ENCODE measurements around the gene BCAS4. TPM values are rescaled to one million over a fixed set of nuclear protein-coding genes. Genes with fewer than 3 reads are reported as not detected.

Gene BCAS4
- total RNA-seq, 1 experiment from 2014 or later, result 4.4 TPM

GRCh38 chr20:50810842-50811241, 16.0 kb downstream of the BCAS4 start:
- no peak for DNase-seq (ENCODE audit: low read depth, low spot score)
- in situ Hi-C loops (cut with HindIII; ENCODE audit: low pct_unique_long_range_greater_than_20kb, low sequenced_read_pairs), result loop anchor here (25.0 kb wide), 1 partner anchor 101 kb away; no protein-coding TSS in a partner anchor

- in situ Hi-C loops (cut with HindIII; ENCODE audit: low pct_unique_long_range_greater_than_20kb, low sequenced_read_pairs), result loop anchor here (25.0 kb wide), 1 partner anchor 99 kb away; no protein-coding TSS in a partner anchor
- no peak for DNase-seq (ENCODE audit: low read depth, low spot score)
Measured at GRCh38 chr20:50813101-50813643, 18.3 kb downstream of the BCAS4 start.

GRCh38 chr20:50813801-50814200, 18.9 kb downstream of the BCAS4 start:
- in situ Hi-C loops (cut with HindIII; ENCODE audit: low pct_unique_long_range_greater_than_20kb, low sequenced_read_pairs), result loop anchor here (25.0 kb wide), 1 partner anchor 98 kb away; no protein-coding TSS in a partner anchor
- peak; percentile 91 for DNase-seq (ENCODE audit: low read depth, low spot score)

GRCh38 chr20:50814438-50815161, 19.7 kb downstream of the BCAS4 start:
- DNase-seq (ENCODE audit: low read depth, low spot score), result no peak
- in situ Hi-C loops (cut with HindIII; ENCODE audit: low pct_unique_long_range_greater_than_20kb, low sequenced_read_pairs), result loop anchor here (25.0 kb wide), 1 partner anchor 98 kb away; no protein-coding TSS in a partner anchor

GRCh38 chr20:50815162-50815989, 20.5 kb downstream of the BCAS4 start:
- in situ Hi-C loops (cut with HindIII; ENCODE audit: low pct_unique_long_range_greater_than_20kb, low sequenced_read_pairs), result loop anchor here (25.0 kb wide), 1 partner anchor 97 kb away; no protein-coding TSS in a partner anchor
- DNase-seq (ENCODE audit: low read depth, low spot score), result no peak

GRCh38 chr20:50817776-50818172, 22.9 kb downstream of the BCAS4 start:
- in situ Hi-C loops (cut with HindIII; ENCODE audit: low pct_unique_long_range_greater_than_20kb, low sequenced_read_pairs), result loop anchor here (25.0 kb wide), 1 partner anchor 95 kb away; no protein-coding TSS in a partner anchor
- no peak for DNase-seq (ENCODE audit: low read depth, low spot score)

- DNase-seq (ENCODE audit: low read depth, low spot score), result no peak
- in situ Hi-C loops (cut with HindIII; ENCODE audit: low pct_unique_long_range_greater_than_20kb, low sequenced_read_pairs), result loop anchor here (25.0 kb wide), 1 partner anchor 93 kb away; no protein-coding TSS in a partner anchor
Measured at GRCh38 chr20:50819349-50819748, 24.5 kb downstream of the BCAS4 start.

GRCh38 chr20:50820515-50821256, 25.8 kb downstream of the BCAS4 start:
- in situ Hi-C loops (cut with HindIII; ENCODE audit: low pct_unique_long_range_greater_than_20kb, low sequenced_read_pairs), result loop anchor here (25.0 kb wide), 1 partner anchor 92 kb away; no protein-coding TSS in a partner anchor

GRCh38 chr20:50821257-50821921, 26.5 kb downstream of the BCAS4 start:
- in situ Hi-C loops (cut with HindIII; ENCODE audit: low pct_unique_long_range_greater_than_20kb, low sequenced_read_pairs), result loop anchor here (25.0 kb wide), 1 partner anchor 91 kb away; no protein-coding TSS in a partner anchor
- no peak for DNase-seq (ENCODE audit: low read depth, low spot score)

More at GRCh38 chr20:50820515-50821256, 25.8 kb downstream of the BCAS4 start:
- DNase-seq (ENCODE audit: low read depth, low spot score), result no peak

GRCh38 chr20:50821994-50822393, 27.1 kb downstream of the BCAS4 start:
- in situ Hi-C loops (cut with HindIII; ENCODE audit: low pct_unique_long_range_greater_than_20kb, low sequenced_read_pairs), result loop anchor here (25.0 kb wide), 1 partner anchor 90 kb away; no protein-coding TSS in a partner anchor
- no peak for DNase-seq (ENCODE audit: low read depth, low spot score)

- in situ Hi-C loops (cut with HindIII; ENCODE audit: low pct_unique_long_range_greater_than_20kb, low sequenced_read_pairs), result loop anchor here (25.0 kb wide), 1 partner anchor 89 kb away; no protein-coding TSS in a partner anchor
- DNase-seq (ENCODE audit: low read depth, low spot score), result no peak
Measured at GRCh38 chr20:50823319-50823718, 28.5 kb downstream of the BCAS4 start.

- no peak for DNase-seq (ENCODE audit: low read depth, low spot score)
- in situ Hi-C loops (cut with HindIII; ENCODE audit: low pct_unique_long_range_greater_than_20kb, low sequenced_read_pairs), result loop anchor here (25.0 kb wide), 1 partner anchor 88 kb away; no protein-coding TSS in a partner anchor
Measured at GRCh38 chr20:50824137-50824536, 29.3 kb downstream of the BCAS4 start.

- in situ Hi-C loops (cut with HindIII; ENCODE audit: low pct_unique_long_range_greater_than_20kb, low sequenced_read_pairs), result no loop called here
- no peak for DNase-seq (ENCODE audit: low read depth, low spot score)
Measured at GRCh38 chr20:50826121-50826520, 31.3 kb downstream of the BCAS4 start.

- no peak for DNase-seq (ENCODE audit: low read depth, low spot score)
- in situ Hi-C loops (cut with HindIII; ENCODE audit: low pct_unique_long_range_greater_than_20kb, low sequenced_read_pairs), result no loop called here
Measured at GRCh38 chr20:50828363-50829136, 33.7 kb downstream of the BCAS4 start.

- DNase-seq (ENCODE audit: low read depth, low spot score), result no peak
- in situ Hi-C loops (cut with HindIII; ENCODE audit: low pct_unique_long_range_greater_than_20kb, low sequenced_read_pairs), result no loop called here
Measured at GRCh38 chr20:50831622-50832021, 36.8 kb downstream of the BCAS4 start.

GRCh38 chr20:50834599-50835005, 39.7 kb downstream of the BCAS4 start:
- in situ Hi-C loops (cut with HindIII; ENCODE audit: low pct_unique_long_range_greater_than_20kb, low sequenced_read_pairs), result no loop called here
- DNase-seq (ENCODE audit: low read depth, low spot score), result no peak
